ENCODE data around the gene MBD3.

DNA sequence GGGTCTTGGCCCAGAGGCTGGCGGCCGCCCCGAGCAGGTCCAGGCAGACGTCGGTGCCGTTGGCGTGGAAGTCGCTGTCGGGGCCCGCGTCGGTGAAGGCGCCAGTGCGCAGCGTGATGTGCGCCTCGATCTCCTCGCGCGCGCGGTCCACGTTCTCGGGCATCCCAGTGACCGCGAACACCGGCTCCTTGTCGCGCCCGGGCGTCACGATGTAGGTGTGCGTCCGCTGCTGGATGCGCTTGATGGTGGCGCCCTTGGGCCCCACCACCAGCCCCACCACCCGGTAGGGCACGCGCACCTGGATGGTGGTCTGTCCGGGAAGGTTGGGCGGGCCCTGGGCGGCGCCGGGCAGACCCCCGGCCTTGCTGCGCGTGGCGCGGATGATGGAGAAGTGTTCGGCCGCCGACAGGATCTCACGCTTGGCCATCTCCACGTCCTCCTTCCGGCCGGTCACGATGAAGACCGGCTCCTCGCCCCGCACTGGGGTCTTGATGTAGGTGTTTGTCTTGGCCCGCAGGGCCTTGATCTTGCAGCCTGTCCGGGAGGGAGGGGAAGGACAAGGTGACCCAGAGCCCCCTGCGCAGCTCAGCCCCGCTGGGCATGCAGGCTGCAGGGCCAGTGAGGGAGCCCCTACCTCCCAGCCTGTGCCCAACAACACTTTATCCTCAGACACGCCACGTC lies 36.1 kb downstream of the MBD3 start:
- TF ChIP-seq, protein P1, sequence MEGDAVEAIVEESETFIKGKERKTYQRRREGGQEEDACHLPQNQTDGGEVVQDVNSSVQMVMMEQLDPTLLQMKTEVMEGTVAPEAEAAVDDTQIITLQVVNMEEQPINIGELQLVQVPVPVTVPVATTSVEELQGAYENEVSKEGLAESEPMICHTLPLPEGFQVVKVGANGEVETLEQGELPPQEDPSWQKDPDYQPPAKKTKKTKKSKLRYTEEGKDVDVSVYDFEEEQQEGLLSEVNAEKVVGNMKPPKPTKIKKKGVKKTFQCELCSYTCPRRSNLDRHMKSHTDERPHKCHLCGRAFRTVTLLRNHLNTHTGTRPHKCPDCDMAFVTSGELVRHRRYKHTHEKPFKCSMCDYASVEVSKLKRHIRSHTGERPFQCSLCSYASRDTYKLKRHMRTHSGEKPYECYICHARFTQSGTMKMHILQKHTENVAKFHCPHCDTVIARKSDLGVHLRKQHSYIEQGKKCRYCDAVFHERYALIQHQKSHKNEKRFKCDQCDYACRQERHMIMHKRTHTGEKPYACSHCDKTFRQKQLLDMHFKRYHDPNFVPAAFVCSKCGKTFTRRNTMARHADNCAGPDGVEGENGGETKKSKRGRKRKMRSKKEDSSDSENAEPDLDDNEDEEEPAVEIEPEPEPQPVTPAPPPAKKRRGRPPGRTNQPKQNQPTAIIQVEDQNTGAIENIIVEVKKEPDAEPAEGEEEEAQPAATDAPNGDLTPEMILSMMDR (IDR thresholded peaks at IDR 0.05; ENCODE audit: poor library complexity) = no peak
- TF ChIP-seq EZH2phosphoT487 (IDR thresholded peaks at IDR 0.05; ENCODE audit: low read depth, severe bottlenecking, unreplicated experiment) (no peak), EZH2 (IDR thresholded peaks at IDR 0.05; ENCODE audit: borderline replicate concordance) (no peak)
